ENCODE results near the gene ZNF260.

The ZNF260 gene

GRCh38 chr19:36528194-36528920, at the start of gene ZNF260:
TSS of gene ZNF260 (minus strand) at chr19:36528271. CDS start at chr19:36515238, 13,033 bp downstream.
- peak; percentile 95 for DNase-seq (ENCODE audit: low spot score)
- in situ Hi-C loops (cut with MboI; ENCODE audit: low sequenced_read_pairs, unreplicated experiment), result no loop called here
- TF ChIP-seq CTCF (IDR thresholded peaks at IDR 0.05; ENCODE audit: borderline replicate concordance, control extremely low read depth, extremely low read depth, insufficient read depth, missing control alignments), result no peak

GRCh38 chr19:36577271-36577996, 49.4 kb upstream of the ZNF260 start:
- in situ Hi-C loops (cut with MboI; ENCODE audit: low sequenced_read_pairs, unreplicated experiment), result no loop called here
- no peak for DNase-seq (ENCODE audit: low spot score)
- no peak for TF ChIP-seq CTCF (IDR thresholded peaks at IDR 0.05; ENCODE audit: borderline replicate concordance, control extremely low read depth, extremely low read depth, insufficient read depth, missing control alignments)

GRCh38 chr19:36574741-36575140, 46.7 kb upstream of the ZNF260 start:
- no peak for TF ChIP-seq CTCF (IDR thresholded peaks at IDR 0.05; ENCODE audit: borderline replicate concordance, control extremely low read depth, extremely low read depth, insufficient read depth, missing control alignments)
- in situ Hi-C loops (cut with MboI; ENCODE audit: low sequenced_read_pairs, unreplicated experiment), result no loop called here
- no peak for DNase-seq (ENCODE audit: low spot score)

- in situ Hi-C loops (cut with MboI; ENCODE audit: low sequenced_read_pairs, unreplicated experiment), result no loop called here
- DNase-seq (ENCODE audit: low spot score), result no peak
- no peak for TF ChIP-seq CTCF (IDR thresholded peaks at IDR 0.05; ENCODE audit: borderline replicate concordance, control extremely low read depth, extremely low read depth, insufficient read depth, missing control alignments)
Observed at GRCh38 chr19:36573895-36574720, 46.0 kb upstream of the ZNF260 start.

GRCh38 chr19:36573020-36573894, 45.2 kb upstream of the ZNF260 start, which contains the start of gene ZNF529:
TSS of gene ZNF529 (minus strand) at chr19:36573292. CDS start at chr19:36572346, 946 bp downstream.
- no peak for TF ChIP-seq CTCF (IDR thresholded peaks at IDR 0.05; ENCODE audit: borderline replicate concordance, control extremely low read depth, extremely low read depth, insufficient read depth, missing control alignments)
- in situ Hi-C loops (cut with MboI; ENCODE audit: low sequenced_read_pairs, unreplicated experiment), result no loop called here

More at GRCh38 chr19:36573020-36573894, 45.2 kb upstream of the ZNF260 start, which contains the start of gene ZNF529:
- DNase-seq (ENCODE audit: low spot score), result peak; percentile 94

All from GM13976 (cell line).